Body of pancreas (tissue), 4 donors: ENCODE results near the gene MYORG.

Source experiments
- CTCF ChIP-seq, 7 experiments: fragments of 450-650 bp in 4 of 7; fragments of 200-600 bp in 3 of 7; sonication (generic) in 3 of 7; IDR thresholded peaks; one replicate each; pipeline ENCODE4 v1.5.1; 2016 to 2019; ENCODE audit warnings: antibody characterized with exemption in 7 of 7
- POLR2A ChIP-seq, 3 donors: fragments of 450-650 bp; IDR thresholded peaks; one replicate each; pipeline ENCODE4 v1.6.1; 2016; ENCODE audit warnings: antibody characterized with exemption in 3 of 3, mild to moderate bottlenecking in 2 of 3

DNA sequence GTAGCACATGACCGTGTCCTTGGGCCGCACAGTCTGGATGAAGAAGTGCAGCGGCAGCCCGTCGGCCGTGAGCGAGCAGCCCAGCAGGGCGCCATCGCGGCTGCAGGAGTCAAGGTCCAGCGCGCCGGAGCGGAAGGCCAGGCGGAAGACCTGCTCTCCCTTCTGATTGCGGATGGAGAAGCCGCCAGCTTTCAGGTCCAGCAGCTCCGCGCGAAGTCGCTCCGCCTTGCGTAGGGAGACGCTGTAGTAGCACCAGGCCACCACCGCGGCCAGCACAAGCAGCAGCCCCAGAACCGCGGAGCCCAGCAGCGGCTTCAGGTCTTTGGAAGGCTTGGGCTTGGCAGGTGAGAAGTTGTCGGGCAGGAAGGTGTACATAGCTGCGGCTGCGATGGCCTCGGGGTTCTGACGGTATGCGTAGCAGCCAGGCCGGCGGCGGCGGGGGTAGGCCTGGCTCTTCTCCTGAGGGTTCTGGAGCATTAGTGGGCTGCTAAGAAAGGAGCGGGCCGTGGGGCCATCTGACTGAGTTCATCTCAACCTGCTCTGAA is 4.2 kb downstream of the MYORG start:
- TF ChIP-seq CTCF (IDR thresholded peaks at IDR 0.05) (no peak), POLR2A (IDR thresholded peaks at IDR 0.05) (no peak)
